HG03521 (cell line): Measurements from ENCODE around the gene LDLRAD4.
"Not testable (repeated sequence)": the region's sequence is repeated elsewhere in the genome, so short reads cannot be mapped to it uniquely, and the experiment has no call there.

Experiments
- ATAC-seq: cut with Tn5 transposase; IDR thresholded peaks from one replicate; pipeline ENCODE4 v1.9.1; 2021; ENCODE audit warnings: mild to moderate bottlenecking, moderate library complexity; ENCODE audit not compliant: unreplicated experiment

Gene LDLRAD4

DNA sequence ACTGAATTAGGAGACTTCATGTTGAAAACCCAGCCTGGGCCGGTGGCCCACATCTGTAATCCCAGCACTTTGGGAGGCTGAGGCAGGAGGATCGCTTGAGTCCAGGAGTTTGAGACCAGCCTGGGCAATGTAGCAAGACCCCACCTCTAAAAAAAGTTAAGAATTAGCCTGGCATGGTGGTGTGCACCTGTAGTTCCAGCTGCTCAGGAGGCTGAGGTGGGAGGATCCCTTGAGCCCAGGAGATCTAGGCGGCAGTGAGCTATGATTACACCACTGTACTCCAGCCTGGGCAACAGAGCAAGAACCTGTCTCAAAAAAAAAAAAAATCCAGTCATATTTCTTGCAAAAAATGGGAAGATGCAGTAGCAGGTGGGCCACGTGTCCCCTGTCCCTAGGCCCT lies 257.8 kb downstream of the LDLRAD4 start:
- not testable (repeated sequence) for ATAC-seq

DNA sequence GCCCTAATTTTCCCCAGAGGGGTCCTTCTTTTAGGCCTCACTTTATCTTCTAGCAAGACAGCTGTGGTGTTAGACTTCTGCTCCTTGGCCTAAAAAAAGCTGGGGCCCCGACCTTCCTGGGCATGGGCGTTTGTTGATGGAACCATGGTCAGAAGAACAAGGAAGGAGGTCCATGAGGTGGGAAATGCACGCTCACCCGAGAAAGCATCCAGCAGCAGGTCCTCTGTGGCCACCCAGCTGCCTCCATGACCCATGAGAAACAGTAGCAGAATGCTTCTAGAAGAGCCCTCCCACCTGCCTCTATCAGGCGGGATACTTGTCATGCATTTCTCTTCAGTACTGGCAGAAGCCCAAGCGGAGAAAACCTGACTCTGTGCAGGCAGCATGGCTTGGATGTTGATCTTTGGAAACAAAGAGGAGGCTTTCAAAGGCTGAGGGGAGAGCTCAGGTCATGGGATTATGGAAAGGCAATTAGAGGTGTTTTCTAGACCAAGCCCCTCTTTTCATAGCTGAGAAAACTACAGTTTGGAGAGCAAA lies 258.7 kb downstream of the LDLRAD4 start:
- ATAC-seq, result no peak

DNA sequence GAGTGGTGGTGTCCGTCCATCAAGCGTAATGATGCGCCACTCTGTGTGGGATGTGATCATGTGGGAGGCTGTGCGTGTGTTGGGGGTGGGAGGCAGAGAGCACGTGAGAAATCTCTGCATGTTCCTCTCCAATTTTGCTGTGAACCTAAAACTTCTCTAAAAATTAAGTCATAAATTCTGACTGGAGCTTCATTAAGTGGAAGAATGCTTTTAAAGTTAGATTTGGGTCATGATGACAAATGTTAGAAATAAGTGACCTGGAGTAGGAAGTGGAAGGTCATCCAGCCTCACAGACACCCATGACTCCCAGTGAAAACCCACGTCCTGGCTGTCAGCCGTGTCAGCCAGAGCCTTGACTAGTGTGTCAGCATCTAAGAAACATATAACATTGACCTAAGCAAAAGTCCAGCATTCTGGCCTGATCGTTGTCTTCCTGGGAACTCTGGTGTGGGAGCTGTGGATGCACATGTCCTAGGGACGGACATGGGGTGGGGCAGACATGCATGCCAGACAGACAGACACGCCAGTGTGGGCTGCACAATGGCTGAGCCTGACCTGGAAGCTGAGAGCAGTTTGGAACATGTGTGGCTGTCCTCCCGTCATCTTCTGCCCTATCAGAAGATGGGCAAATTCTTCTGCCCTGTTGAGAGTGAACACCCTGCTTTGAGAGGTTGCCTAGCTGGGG lies 262.2 kb downstream of the LDLRAD4 start:
- ATAC-seq, result no peak

DNA sequence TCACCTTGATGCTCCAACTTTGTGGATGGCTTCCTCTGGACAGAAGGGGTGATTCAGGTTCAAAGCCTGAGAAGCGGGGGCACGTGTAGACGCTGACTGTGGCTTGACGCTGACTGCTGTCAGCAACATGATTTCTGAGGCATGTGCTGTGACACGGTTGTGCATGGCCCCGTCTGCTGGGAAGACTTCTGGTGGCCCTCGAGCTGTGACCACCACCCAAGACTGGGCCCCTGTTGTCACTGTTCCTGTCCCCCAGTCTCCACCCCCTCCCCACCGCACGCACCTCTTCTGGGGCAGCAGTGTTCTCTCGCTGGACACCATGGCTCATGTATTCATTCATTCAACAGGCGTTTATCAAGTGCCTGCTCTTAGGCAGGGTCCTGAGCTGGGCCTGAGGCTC lies 262.8 kb downstream of the LDLRAD4 start:
- ATAC-seq, result no peak

DNA sequence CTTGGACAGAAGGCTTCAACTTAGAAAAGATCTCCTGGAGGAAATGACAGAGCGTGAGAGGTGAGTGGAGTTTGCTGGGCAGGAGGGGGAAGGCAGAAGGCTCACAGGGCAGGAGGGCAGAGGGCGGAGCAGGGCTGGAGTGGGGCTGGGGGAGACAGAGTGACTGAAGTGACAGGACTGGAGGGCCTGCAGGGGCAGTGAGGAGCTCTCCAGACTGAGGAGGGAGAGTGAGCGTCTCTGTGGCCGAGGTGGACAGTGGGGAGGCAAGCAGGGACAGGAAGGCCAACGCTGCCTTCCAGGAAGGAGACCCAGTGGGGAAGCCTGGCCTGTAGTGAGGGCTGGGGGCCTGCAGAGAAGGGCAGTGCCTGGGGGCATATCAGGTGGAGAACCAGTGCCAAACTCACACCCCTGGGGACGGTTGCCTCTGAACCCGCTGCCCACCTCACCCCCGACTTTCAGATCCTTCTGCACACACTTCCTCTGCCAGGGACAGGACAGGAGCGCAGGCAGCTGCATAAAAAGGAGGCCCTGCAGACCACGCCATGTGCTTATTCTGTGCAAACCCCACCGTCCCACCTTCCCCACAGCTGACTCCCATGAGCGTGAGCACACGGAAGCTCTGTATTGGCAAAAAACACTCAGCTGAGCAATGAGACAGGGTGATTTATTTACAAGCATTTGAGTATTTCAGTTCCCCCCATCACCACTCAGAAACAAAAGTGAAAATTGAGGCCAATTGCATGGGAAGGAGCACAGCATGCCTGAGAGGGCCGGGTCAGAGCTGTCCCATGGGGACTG lies 263.5 kb downstream of the LDLRAD4 start:
- peak; percentile 89 for ATAC-seq

DNA sequence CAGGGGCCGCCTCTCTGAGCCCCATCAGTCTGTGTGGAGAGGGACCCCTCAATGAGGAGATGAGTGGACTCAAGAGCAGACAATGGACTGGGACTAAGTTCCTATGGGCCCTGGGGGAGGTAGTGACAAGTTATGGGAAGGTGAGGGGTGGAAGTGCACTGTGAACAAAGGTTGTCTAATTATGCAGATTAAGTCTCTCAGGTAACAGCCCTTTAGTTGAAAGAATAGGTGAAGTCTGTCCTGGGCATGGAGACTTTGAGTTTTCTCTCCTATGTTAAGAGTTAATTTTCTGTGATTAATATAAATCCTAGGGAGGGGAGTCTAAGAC lies 264.0 kb downstream of the LDLRAD4 start:
- ATAC-seq, result no peak

DNA sequence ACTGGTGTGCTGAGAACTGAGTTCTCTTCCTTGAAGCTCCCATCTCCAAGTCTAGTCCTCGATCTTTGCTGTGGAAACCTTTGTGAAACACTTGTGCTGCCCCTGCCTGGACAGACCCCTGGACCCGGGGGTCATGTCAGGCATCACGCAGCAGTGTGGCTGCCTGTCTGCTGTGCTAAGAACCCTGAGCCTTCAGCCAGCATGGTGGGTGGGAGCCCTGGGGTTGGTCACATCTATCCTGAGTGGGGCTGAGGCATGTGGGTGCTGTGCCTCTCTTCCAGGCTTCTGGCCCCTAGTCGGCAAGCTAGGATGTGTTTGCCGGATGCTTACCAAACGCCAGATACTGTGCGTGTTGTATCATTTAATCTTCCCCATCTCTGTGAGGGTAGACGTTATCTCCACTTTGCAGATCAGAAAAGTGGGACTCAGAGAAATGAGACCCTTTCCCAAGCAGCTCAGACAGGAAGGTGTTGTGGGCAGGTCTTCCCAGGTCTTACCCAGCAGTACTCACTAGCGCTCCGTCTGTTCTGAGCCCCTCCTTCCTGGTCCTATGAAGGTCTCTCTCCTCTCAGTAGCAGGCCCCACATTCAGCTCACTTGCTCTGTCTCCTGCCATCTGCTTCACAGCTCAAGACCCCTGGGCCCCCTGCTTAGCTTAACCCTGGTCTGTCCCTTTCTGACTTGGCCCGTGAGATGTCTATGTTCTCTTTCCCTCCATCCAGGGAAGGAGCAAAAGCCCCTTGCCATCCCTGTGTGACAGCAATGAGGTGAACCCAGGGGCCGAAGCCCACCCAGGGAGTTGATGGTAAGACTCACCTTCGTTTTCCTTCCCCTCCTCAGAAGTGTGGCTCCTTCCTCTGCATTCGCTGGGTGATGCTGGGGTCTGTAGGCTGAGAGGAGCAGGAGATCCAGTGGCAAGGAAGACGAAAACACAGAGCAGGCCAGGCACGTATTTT lies 265.0 kb downstream of the LDLRAD4 start:
- ATAC-seq, result no peak

DNA sequence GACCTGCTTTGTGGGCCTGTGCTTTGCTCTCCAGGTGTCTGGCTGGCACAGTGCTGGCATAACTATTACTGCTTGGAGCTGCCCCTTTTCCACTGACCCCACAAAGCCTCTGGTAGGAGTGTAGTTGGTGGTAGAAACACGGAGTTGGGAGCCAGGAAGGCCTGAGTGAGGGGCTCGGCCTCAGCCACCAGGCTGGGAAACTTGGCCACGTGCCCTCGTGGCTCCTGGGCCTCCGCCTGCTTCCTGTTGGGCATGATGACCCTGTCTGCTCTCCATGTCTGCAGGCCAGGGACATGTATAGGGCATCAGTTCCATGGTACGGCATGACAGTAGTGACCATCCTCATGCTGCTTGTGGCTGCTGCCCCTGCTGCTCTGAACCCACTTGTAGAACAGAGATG lies 266.6 kb downstream of the LDLRAD4 start:
- no peak for ATAC-seq

DNA sequence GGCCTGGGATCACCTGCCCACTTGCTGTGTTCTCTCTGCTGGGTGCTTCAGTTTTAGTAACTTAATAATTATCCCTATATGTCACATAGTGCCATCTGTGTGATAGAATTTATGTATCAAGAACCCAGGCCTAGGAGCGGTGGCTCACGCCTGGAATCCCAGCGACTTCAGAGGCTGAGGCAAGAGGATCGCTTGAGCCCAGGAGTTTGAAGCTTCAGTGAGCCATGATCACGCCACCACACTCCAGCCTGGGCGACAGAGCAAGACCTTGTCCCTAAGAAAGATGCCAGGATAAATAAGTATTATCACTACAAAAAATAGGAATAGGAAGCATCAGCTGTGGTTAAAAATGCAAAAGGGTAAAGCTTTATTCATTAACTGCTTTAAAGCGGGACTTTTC lies 267.0 kb downstream of the LDLRAD4 start:
- no peak for ATAC-seq

DNA sequence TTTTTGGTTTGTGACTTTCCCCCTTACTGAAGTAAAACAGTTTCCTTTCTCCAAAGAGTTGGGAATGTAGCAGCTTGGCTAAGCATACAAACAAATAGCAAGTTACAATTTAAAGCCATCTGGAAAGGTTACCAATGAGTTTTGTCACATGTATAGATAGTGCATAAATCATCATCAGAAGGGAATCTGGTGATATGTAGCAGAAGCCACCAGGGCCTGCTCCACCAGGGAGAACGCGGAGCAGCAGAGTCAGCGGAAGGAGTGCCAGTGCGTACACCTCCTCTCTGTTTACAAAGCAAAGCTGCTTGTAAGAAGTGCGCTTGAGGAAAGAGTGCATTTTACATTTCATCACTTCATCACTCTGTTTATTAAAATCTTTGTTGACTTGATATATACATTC lies 267.7 kb downstream of the LDLRAD4 start:
- no peak for ATAC-seq

DNA sequence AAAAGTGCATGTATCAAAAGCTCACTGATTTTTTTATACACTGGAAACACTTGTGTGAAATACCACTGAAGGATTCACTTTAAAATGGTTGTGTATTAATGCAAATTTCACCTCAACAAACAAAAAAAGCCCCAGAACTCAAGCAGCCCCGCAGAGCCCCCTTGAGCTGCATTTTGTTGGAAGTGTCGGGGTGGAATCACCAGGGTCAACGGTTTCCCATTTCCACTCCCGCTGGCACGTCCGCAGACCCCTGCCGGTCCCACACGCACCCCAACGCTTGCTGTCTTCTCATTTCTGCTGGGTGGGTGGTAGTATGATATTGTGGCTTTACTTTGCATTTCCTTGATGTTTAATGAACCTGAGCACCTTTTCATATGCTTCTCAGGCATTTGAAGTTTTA lies 268.1 kb downstream of the LDLRAD4 start:
- ATAC-seq, result no peak

DNA sequence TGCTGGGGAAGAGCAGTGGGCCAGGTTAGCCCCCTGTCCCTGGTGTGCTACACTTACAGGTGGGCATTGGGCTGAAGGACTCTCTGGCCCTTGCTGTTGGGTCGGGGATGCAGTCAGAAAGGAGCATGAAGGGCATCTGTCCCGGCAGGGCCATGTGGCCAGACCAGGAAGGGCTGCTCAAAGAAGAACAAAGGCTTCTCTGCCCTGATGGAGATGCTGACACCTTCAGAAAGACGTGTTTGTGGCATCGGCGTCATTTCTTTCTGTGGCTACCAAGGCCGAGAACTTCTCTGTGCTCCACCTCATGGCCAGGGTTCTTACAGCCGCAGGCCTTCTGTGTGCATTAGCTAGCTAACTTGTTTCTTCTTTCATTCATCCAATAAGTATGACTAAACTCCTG lies 268.7 kb downstream of the LDLRAD4 start:
- no peak for ATAC-seq

DNA sequence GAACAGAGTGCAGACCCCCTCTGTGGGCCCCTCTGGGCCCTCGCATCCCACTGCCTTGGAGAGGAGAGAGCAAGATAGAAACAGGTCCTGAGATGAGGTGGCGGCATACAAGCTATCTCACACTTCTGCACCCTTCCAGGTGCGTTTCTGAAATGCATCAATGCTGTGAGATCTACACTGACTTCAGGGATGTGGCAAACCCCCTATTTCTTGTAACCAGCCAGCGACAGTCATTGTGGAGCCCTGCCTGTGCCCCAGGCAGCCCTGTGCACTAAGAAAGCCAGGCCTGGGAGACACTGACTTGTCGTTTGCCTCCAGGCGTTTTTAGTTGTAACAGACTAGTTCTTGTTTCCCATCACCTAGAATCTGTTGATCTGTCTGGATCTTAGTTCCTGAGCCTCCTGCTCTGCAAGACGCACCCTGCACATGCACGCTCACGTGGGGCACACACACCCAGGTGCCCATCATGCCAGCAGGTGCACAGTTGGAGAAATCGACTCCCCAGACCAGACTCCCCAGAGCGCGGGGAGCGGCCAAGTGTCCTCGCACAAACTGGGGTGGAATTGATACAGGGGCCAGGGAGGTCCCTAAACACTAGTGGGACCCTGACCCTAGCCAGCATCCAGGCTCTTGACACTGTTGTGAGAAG lies 269.8 kb downstream of the LDLRAD4 start:
- ATAC-seq, result no peak

DNA sequence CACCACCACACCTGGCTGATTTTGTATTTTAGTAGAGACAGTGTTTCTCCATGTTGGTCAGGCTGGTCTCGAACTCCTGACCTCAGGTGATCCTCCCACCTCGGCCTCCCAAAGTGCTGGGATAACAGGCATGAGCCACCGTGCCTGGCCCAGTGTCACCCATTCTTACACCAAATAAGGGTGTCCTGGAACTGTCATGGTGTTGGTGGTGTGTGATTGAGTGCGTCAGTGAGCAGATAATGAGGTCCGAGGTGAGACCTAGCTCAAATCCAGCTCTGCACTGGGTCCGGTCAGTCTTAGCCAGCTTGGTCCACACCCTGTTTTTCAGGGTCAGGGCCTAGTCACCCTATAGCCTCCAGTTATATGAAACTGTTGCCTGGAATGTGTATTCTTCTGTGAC lies 270.7 kb downstream of the LDLRAD4 start:
- ATAC-seq, result not testable (repeated sequence)

DNA sequence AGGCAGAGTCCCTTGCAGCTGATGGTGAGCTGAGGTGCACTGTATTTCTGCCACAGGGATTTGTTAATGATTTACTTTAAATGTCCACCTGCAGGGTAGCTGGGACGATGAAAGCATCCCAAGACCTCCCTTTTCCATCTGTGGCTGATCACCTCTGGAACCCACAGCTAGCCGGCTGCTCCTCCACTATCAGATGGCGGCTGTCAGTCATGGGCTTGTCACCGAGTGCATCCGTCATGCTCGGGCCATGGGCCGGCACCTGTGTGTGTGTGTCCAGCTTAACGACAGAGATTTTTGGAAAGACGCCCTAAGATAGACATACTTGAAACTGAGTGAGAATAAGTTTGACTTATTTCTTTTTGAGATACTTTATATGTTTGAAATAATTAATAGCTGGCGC lies 272.6 kb downstream of the LDLRAD4 start:
- no peak for ATAC-seq

DNA sequence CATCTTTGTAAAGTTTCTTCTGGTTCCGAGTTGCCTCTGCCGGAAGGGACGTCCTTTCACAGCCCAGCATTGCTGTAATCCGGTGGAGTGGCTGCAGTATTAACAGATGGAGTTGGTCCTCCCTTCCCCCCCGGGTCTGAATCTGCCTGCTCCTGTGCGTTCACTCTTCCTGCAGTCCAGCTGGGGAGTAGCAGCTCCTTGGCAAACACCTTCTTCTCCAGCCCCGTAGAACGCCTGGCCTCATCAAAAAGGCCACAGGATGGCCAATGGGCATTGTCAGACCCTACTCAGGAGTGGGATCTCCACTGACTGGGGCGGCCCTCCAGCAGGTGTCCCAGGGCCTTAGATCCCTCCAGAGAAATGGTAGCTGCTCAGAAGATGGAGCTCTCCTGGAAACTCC lies 273.8 kb downstream of the LDLRAD4 start:
- ATAC-seq, result no peak

DNA sequence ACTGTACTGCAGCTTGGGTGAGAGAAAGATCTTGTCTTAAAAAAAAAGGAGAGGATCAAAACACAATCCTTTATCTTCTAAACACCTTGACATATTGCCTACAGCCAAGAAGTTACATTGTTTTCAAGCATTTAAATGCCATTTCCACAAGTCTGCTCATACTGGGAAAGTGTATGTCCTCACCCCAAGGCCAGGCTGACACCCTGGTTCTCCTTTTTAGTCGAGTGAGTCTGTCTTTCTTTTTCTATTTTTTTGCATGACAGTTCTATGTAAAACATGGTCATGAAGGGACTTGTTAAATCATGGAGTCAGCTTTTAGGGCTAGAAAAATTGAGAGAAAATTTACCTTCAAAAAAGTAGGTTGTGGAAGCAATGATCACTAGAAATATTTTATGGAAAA lies 274.5 kb downstream of the LDLRAD4 start:
- ATAC-seq, result no peak

DNA sequence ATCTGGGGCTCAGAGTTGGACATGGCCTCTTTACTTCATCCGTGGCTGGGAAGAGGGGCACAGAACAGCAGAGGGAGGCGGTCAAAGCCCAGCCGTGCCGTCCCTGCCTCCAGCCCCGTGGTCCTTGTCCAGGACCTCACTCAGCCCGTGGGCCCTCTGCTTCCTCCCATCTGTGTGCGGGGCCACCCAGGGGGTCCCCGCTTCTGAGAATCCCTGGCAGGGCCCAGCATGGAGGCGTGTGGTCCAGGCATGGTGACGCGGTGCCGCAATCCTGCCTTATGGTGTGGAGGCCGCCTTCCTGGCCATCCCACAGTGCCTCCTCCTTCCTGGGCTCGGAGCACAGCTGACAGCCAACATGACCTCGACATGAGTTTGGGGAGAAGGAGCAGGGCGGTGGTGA lies 275.2 kb downstream of the LDLRAD4 start:
- no peak for ATAC-seq

DNA sequence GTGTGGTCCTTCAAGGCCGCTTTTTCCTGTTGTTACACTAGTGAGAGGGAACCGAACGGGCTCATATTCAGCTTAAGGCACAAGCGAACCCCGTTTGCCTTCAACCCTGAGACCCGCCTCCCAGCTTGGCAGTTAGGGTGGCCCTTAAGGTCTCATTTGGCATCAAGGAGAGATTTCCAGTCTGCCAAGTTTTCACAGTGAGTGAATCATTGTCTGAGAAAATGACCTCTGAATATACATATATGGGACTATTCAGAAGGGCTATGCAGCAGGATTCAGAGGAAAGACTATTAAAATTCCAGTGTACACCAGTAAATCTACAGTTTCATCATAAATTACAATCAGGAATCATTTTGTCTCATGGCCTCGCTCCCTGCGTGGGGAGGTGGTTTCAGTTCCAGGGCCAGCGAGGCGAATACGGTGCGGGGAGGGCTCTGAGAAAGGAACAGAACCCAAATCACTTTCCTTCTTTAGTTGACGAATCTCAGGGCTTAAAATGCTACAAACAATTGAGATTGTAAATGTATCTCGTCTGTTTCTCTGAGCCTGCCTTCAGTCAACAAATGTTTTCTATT lies 276.4 kb downstream of the LDLRAD4 start:
- ATAC-seq, result no peak

DNA sequence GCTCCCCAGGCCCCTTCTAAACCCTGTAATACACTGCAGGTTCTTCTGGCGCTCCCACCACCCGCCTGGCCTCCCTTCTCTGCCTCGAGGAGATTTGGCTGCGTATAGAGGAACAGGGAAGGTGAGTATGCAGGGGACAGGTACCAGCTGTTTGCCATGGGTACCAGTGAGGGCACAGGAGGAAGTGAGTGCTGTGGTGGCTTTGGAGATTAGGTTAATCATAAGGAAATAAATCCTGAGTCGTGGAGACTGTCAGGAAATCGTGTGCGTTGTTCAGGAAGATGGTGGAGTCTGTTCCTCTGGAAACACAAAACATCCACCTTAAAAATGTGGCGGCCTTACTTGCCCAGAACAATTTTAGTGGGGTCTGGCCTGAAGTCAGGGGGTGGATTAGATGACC lies 277.4 kb downstream of the LDLRAD4 start:
- no peak for ATAC-seq
